HepG2 (cell line): Measurements from ENCODE around the gene PIF1. TPM values are rescaled to one million over a fixed set of nuclear protein-coding genes. Genes with fewer than 3 reads are reported as not detected.

Experiments
- ATAC-seq: fragments of 200-7000 bp; cut with Tn5 transposase; 3 replicates; pipeline ENCODE4 v1.9.1; 2020; ENCODE audit warnings: mild to moderate bottlenecking, moderate library complexity
- BruUV-seq: library from RNA; stranded (reverse); fragments of 400-500 nt; replicated peaks from 2 replicates; lab custom pipeline; 2021; lab: Mats Ljungman, UMichigan
- CTCF ChIA-PET: fragments of 300-600 bp; formaldehyde crosslinking; extraction: SDS; loops from one replicate; lab custom pipeline; 2021; ENCODE audit warnings: low total read pairs, inconsistent platforms, low intra/inter-chr PET ratio; lab: Yijun Ruan, JAX
- POLR2A ChIA-PET: fragments of 350-600 bp; sonication (Branson Sonifier 250); formaldehyde crosslinking; loops from one replicate; lab custom pipeline; 2020; ENCODE audit warnings: antibody characterized with exemption, inconsistent platforms; lab: Yijun Ruan, JAX
- DNase-seq: peaks from one replicate; pipeline ENCODE4 v3.0.0-alpha.2; 2015; ENCODE audit warnings: low spot score
- FAIRE-seq: peaks from 3 replicates; lab custom pipeline; 2011; peaks lifted over from hg19 to GRCh38; lab: Jason Lieb, UNC
- H2AFZ ChIP-seq: one replicate; pipeline ENCODE4 v1.6.1; 2011; ENCODE audit warnings: low read length, inconsistent platforms
- H3K27ac ChIP-seq: fragments of 300-600 bp; 3 replicates; pipeline ENCODE4 v1.8.0; 2011; ENCODE audit warnings: mixed run types, mild to moderate bottlenecking, mixed read lengths, low read length, inconsistent platforms; ENCODE audit not compliant: insufficient read depth; ENCODE audit errors: extremely low read length
- H3K27me3 ChIP-seq, 2 experiments: fragments of 200-600 bp in 1 of 2; 2 replicates in 1 of 2; 3 replicates in 1 of 2; pipeline versions ENCODE4 v1.6.0 to v1.8.0; 2011; ENCODE audit warnings: low read length in 2 of 2, mild to moderate bottlenecking in 2 of 2, moderate library complexity in 2 of 2, inconsistent platforms in 1 of 2; ENCODE audit not compliant: insufficient read depth in 2 of 2, control insufficient read depth in 1 of 2
- H3K36me3 ChIP-seq, 2 experiments: fragments of 200-600 bp in 1 of 2; replicated peaks in 1 of 2; 2 replicates in 1 of 2; 3 replicates in 1 of 2; pipeline versions ENCODE4 v1.5.1 to v1.8.0; 2011; ENCODE audit warnings: low read length in 2 of 2, inconsistent platforms in 1 of 2; ENCODE audit not compliant: insufficient read depth in 2 of 2, control insufficient read depth in 1 of 2
- H3K4me1 ChIP-seq: 2 replicates; pipeline ENCODE4 v1.5.1; 2012; ENCODE audit warnings: low read length, inconsistent platforms; ENCODE audit not compliant: insufficient read depth
- H3K4me2 ChIP-seq: 2 replicates; pipeline ENCODE4 v1.6.0; 2011; ENCODE audit warnings: low read depth, low read length, inconsistent platforms
- H3K4me3 ChIP-seq, 3 experiments: fragments of 200-600 bp in 1 of 3; sonication (generic), shearing (Covaris generic) in 1 of 3; replicated peaks in 1 of 3; 2 replicates each; pipeline ENCODE4 v1.5.1; 2011 to 2016; ENCODE audit warnings: low read length in 3 of 3, inconsistent platforms in 2 of 3, low read depth in 2 of 3, mild to moderate bottlenecking in 2 of 3, control low read depth in 1 of 3, mixed read lengths in 1 of 3; ENCODE audit not compliant: insufficient read depth in 1 of 3
- H3K79me2 ChIP-seq: one replicate; pipeline ENCODE4 v1.6.1; 2011; ENCODE audit warnings: low read length, inconsistent platforms; ENCODE audit not compliant: insufficient read depth
- H3K9ac ChIP-seq: 2 replicates; pipeline ENCODE4 v1.6.0; 2011; ENCODE audit warnings: mild to moderate bottlenecking, low read depth, low read length, inconsistent platforms; ENCODE audit not compliant: insufficient read depth
- H3K9me3 ChIP-seq: 2 replicates; pipeline ENCODE4 v1.5.1; 2012; ENCODE audit warnings: mild to moderate bottlenecking, low read length
- H4K20me1 ChIP-seq: 2 replicates; pipeline ENCODE4 v1.6.0; 2011; ENCODE audit warnings: inconsistent platforms, mild to moderate bottlenecking, low read length, moderate library complexity; ENCODE audit not compliant: insufficient read depth
- BRCA1 ChIP-seq: sonication (generic); formaldehyde crosslinking; IDR thresholded peaks from 2 replicates; pipeline ENCODE4 v1.4.0; 2020; ENCODE audit warnings: missing genetic modification reagents
- MBD4 ChIP-seq: IDR thresholded peaks from 2 replicates; pipeline ENCODE4 v1.6.1; 2012; ENCODE audit warnings: low read length, inconsistent platforms, borderline replicate concordance
- MBNL3 ChIP-seq: fragments of 250-450 bp; sonication (Bioruptor Pico); conservative IDR thresholded peaks from 2 replicates; pipeline ENCODE4 v1.8.0; 2022; ENCODE audit warnings: mild to moderate bottlenecking, inconsistent platforms
- MXI1 ChIP-seq: IDR thresholded peaks from 3 replicates; pipeline ENCODE4 v1.6.1; 2012; ENCODE audit warnings: low read depth, low read length, inconsistent platforms, borderline replicate concordance
- NCOA1 ChIP-seq: sonication (generic); formaldehyde crosslinking; IDR thresholded peaks from 2 replicates; pipeline ENCODE4 v1.9.0; 2021; ENCODE audit warnings: missing genetic modification reagents
- NFAT5 ChIP-seq: sonication (generic); formaldehyde crosslinking; IDR thresholded peaks from 2 replicates; pipeline ENCODE4 v1.4.0; 2020; ENCODE audit warnings: missing genetic modification reagents
- RELA ChIP-seq: sonication (generic); formaldehyde crosslinking; IDR thresholded peaks from 2 replicates; pipeline ENCODE4 v1.4.0; 2020; ENCODE audit warnings: missing genetic modification reagents
- REXO4 ChIP-seq: sonication (generic); formaldehyde crosslinking; IDR thresholded peaks from 2 replicates; pipeline ENCODE4 v1.8.0; 2022; ENCODE audit warnings: missing genetic modification reagents, mild to moderate bottlenecking, borderline replicate concordance
- ZFP62 ChIP-seq: sonication (generic); formaldehyde crosslinking; IDR thresholded peaks from 2 replicates; pipeline ENCODE4 v1.4.0; 2020; ENCODE audit warnings: missing genetic modification reagents
- ZMYM2 ChIP-seq: sonication (generic); formaldehyde crosslinking; IDR thresholded peaks from 2 replicates; pipeline ENCODE4 v1.8.0; 2022; ENCODE audit warnings: mild to moderate bottlenecking, missing genetic modification reagents
- ZNF350 ChIP-seq: sonication (generic); formaldehyde crosslinking; IDR thresholded peaks from 2 replicates; pipeline ENCODE4 v1.4.0; 2020; ENCODE audit warnings: mild to moderate bottlenecking, low read depth, missing genetic modification reagents, borderline replicate concordance
- ZNF451 ChIP-seq: sonication (generic); formaldehyde crosslinking; IDR thresholded peaks from 2 replicates; pipeline ENCODE4 v1.5.0; 2020; ENCODE audit warnings: mild to moderate bottlenecking, missing genetic modification reagents
- ZSCAN25 ChIP-seq: sonication (generic); formaldehyde crosslinking; IDR thresholded peaks from 2 replicates; pipeline ENCODE4 v1.8.0; 2022; ENCODE audit warnings: mild to moderate bottlenecking, missing genetic modification reagents
- WGBS: methylation state at CpG from one replicate; pipeline ENCODE4 v1.1.6; 2017; ENCODE audit warnings: low lambda C conversion rate; 5-methylcytosine and 5-hydroxymethylcytosine counted together
- in situ Hi-C: cut with HindIII; loops from 2 replicates; pipeline ENCODE4 v1.10.0; 2017; ENCODE audit warnings: low pct_unique_long_range_greater_than_20kb; ENCODE audit not compliant: extremely low pct_ligation_motif_present
- intact Hi-C: fragments of 100-400 bp; cut with micrococcal nuclease; formaldehyde crosslinking; loops from one replicate; pipeline ENCODE4 v1.10.0; 2022; ENCODE audit not compliant: unreplicated experiment
- polyA plus RNA-seq, 8 experiments: library from polyadenylated mRNA; depleted of rRNA in 3 of 8; stranded (reverse) in 7 of 8; unstranded in 1 of 8; fragments of >200 nt; fragmentation: Illumina TruSeq in 4 of 8; extraction: Trizol in 4 of 8; gene quantifications; 2 replicates each; pipeline versions ENCODE4 v1.2.1 to v1.2.3, GENCODE V29; 2011 to 2016; ENCODE audit warnings: low read depth in 4 of 8, missing spikeins in 1 of 8, mixed read lengths in 1 of 8; ENCODE audit not compliant: insufficient read depth in 1 of 8
- total RNA-seq, 5 experiments: library from RNA; depleted of rRNA; stranded (reverse); fragments of >200 nt; fragmentation: Illumina TruSeq; extraction: Trizol; gene quantifications; 2 replicates each; pipeline ENCODE4 v1.2.3, GENCODE V29; 2016; ENCODE audit warnings: low read depth in 1 of 5
- TF ChIP-seq, protein P1 (sequence below): sonication (generic); formaldehyde crosslinking; IDR thresholded peaks from 2 replicates; pipeline ENCODE4 v1.4.0; 2020; ENCODE audit warnings: mild to moderate bottlenecking, low read depth, missing genetic modification reagents
- TF ChIP-seq, protein P2 (sequence below): sonication (generic); formaldehyde crosslinking; IDR thresholded peaks from 2 replicates; pipeline ENCODE4 v1.4.0; 2020; ENCODE audit warnings: missing genetic modification reagents

PIF1 gene
- total and polyA plus RNA-seq, 2 of the 13 experiments (the other 11 are each of a cell fraction or from before 2014, with no cell fraction given): 18.5 to 19.7 TPM

GRCh38 chr15:64845183-64845611 is 19.8 kb upstream of the PIF1 start:
- ATAC-seq (no peak), DNase-seq (no peak), FAIRE-seq (no peak)
- Histone ChIP-seq H3K9me3 (no peaks in the 10 kb centered on the region), H3K4me3 (no peak overlapping the region; a peak in 1 of 6 replicates), H3K27ac (no peak overlapping the region), H3K79me2 (no peaks in the 10 kb centered on the region), H3K36me3 (peaks cover 4 to 12% of the 10 kb centered on the region in 2 experiments; a peak in 3 of 5 replicates), H3K27me3 (no peaks in the 10 kb centered on the region), H3K4me2 (peak overlapping the region; percentile 55; the same call in 1 of the 2 replicates), H3K4me1 (peaks cover 66% of the 10 kb centered on the region), H4K20me1 (no peaks in the 10 kb centered on the region), H3K9ac (no peak overlapping the region), H2AFZ (no peak overlapping the region)
- no TSS peak for BruUV-seq
- intact Hi-C loops: no loop called here
- WGBS: 59% methylated on average over 2 of the region's 2 CpGs
- ChIA-PET POLR2A (no interaction called here), CTCF (no interaction called here)
- in situ Hi-C loops: no loop called here
- TF ChIP-seq MBNL3 (CRISPR knock-in tag) (no peak), ZNF350 (no peak), RELA (CRISPR knock-in tag) (no peak), NCOA1 (CRISPR knock-in tag) (no peak), ZSCAN25 (CRISPR knock-in tag) (no peak), BRCA1 (CRISPR knock-in tag) (no peak), ZNF451 (CRISPR knock-in tag) (no peak), ZFP62 (CRISPR knock-in tag) (no peak), ZMYM2 (CRISPR knock-in tag) (no peak), MXI1 (no peak), REXO4 (CRISPR knock-in tag) (no peak), MBD4 (no peak), NFAT5 (CRISPR knock-in tag) (no peak)
- TF ChIP-seq, protein P1, sequence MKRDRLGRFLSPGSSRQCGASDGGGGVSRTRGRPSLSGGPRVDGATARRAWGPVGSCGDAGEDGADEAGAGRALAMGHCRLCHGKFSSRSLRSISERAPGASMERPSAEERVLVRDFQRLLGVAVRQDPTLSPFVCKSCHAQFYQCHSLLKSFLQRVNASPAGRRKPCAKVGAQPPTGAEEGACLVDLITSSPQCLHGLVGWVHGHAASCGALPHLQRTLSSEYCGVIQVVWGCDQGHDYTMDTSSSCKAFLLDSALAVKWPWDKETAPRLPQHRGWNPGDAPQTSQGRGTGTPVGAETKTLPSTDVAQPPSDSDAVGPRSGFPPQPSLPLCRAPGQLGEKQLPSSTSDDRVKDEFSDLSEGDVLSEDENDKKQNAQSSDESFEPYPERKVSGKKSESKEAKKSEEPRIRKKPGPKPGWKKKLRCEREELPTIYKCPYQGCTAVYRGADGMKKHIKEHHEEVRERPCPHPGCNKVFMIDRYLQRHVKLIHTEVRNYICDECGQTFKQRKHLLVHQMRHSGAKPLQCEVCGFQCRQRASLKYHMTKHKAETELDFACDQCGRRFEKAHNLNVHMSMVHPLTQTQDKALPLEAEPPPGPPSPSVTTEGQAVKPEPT (CRISPR knock-in tag): no peak
- TF ChIP-seq, protein P2, sequence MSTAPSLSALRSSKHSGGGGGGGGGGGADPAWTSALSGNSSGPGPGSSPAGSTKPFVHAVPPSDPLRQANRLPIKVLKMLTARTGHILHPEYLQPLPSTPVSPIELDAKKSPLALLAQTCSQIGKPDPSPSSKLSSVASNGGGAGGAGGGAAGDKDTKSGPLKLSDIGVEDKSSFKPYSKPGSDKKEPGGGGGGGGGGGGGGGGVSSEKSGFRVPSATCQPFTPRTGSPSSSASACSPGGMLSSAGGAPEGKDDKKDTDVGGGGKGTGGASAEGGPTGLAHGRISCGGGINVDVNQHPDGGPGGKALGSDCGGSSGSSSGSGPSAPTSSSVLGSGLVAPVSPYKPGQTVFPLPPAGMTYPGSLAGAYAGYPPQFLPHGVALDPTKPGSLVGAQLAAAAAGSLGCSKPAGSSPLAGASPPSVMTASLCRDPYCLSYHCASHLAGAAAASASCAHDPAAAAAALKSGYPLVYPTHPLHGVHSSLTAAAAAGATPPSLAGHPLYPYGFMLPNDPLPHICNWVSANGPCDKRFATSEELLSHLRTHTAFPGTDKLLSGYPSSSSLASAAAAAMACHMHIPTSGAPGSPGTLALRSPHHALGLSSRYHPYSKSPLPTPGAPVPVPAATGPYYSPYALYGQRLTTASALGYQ (CRISPR knock-in tag): no peak
